ENCODE data around the gene RNF14.
"Not testable (repeated sequence)": the region's sequence is repeated elsewhere in the genome, so short reads cannot be mapped to it uniquely, and the experiment has no call there.

RNF14 gene

GRCh38 chr5:141968914-141969608, at the start of gene RNF14:
RNF14 (plus strand) TSS chr5:141969105; CDS start chr5:141973589, 4,484 bp downstream.
- Mint-ChIP-seq H3K4me1 (ENCODE audit: low read depth) (peaks cover 37% of the 10 kb centered on the region), H3K27me3 (no peaks in the 10 kb centered on the region), H3K27ac (peak within 1 kb of the TSS; percentile 89)

GRCh38 chr5:141919218-141920119, 49.4 kb upstream of the RNF14 start:
- H3K4me3 Mint-ChIP-seq, result no peak overlapping the region
- H3K27me3 Mint-ChIP-seq, result peaks cover 7% of the 10 kb centered on the region
- no peak overlapping the region for H3K27ac Mint-ChIP-seq
- H3K4me1 Mint-ChIP-seq (ENCODE audit: low read depth), result peaks cover 11% of the 10 kb centered on the region
- no peaks in the 10 kb centered on the region for H3K9me3 Mint-ChIP-seq (ENCODE audit: low read depth)
- peaks cover 2% of the 10 kb centered on the region for H3K36me3 Mint-ChIP-seq

More at GRCh38 chr5:141968914-141969608, at the start of gene RNF14:
- H3K9me3 Mint-ChIP-seq (ENCODE audit: low read depth), result no peaks in the 10 kb centered on the region
- H3K36me3 Mint-ChIP-seq, result peaks cover 2% of the 10 kb centered on the region
- peak within 1 kb of the TSS; percentile 96 for H3K4me3 Mint-ChIP-seq

- peaks cover 2% of the 10 kb centered on the region for H3K36me3 Mint-ChIP-seq
- peak overlapping the region; percentile 11 for H3K27ac Mint-ChIP-seq
- no peak overlapping the region for H3K4me3 Mint-ChIP-seq
- no peaks in the 10 kb centered on the region for H3K9me3 Mint-ChIP-seq (ENCODE audit: low read depth)
- H3K27me3 Mint-ChIP-seq, result no peaks in the 10 kb centered on the region
- H3K4me1 Mint-ChIP-seq (ENCODE audit: low read depth), result peaks cover 17% of the 10 kb centered on the region
Measured at GRCh38 chr5:141920771-141921170, 48.1 kb upstream of the RNF14 start.

- H3K4me1 Mint-ChIP-seq (ENCODE audit: low read depth), result peaks cover 28% of the 10 kb centered on the region
- not testable (repeated sequence) for H3K27me3 Mint-ChIP-seq; H3K9me3 Mint-ChIP-seq (ENCODE audit: low read depth); H3K36me3 Mint-ChIP-seq
- peak overlapping the region; percentile 94 for H3K4me3 Mint-ChIP-seq
- peak overlapping the region; percentile 91 for H3K27ac Mint-ChIP-seq
Measured at GRCh38 chr5:141922827-141923447, 46.0 kb upstream of the RNF14 start.

GRCh38 chr5:141923448-141924313, 45.2 kb upstream of the RNF14 start, which contains the start of gene DELE1:
DELE1 (plus strand) TSS chr5:141923871; CDS start chr5:141923942, 71 bp downstream.
- peaks cover 3% of the 10 kb centered on the region for H3K36me3 Mint-ChIP-seq
- H3K27ac Mint-ChIP-seq, result peak within 1 kb of the TSS; percentile 91
- H3K27me3 Mint-ChIP-seq, result no peaks in the 10 kb centered on the region
- H3K4me3 Mint-ChIP-seq, result peak within 1 kb of the TSS; percentile 94
- H3K9me3 Mint-ChIP-seq (ENCODE audit: low read depth), result no peaks in the 10 kb centered on the region
- peaks cover 28% of the 10 kb centered on the region for H3K4me1 Mint-ChIP-seq (ENCODE audit: low read depth)

- Mint-ChIP-seq H3K27me3 (no peaks in the 10 kb centered on the region), H3K4me1 (ENCODE audit: low read depth) (peaks cover 35% of the 10 kb centered on the region), H3K4me3 (no peak overlapping the region), H3K9me3 (ENCODE audit: low read depth) (no peaks in the 10 kb centered on the region), H3K27ac (no peak overlapping the region), H3K36me3 (peaks cover 12% of the 10 kb centered on the region)
Measured at GRCh38 chr5:141926434-141926833, 42.5 kb upstream of the RNF14 start.

GRCh38 chr5:141928051-141928450, 40.9 kb upstream of the RNF14 start:
- Mint-ChIP-seq H3K27ac (no peak overlapping the region), H3K4me1 (ENCODE audit: low read depth) (peaks cover 31% of the 10 kb centered on the region), H3K27me3 (no peaks in the 10 kb centered on the region), H3K36me3 (peaks cover 12% of the 10 kb centered on the region), H3K4me3 (no peak overlapping the region), H3K9me3 (ENCODE audit: low read depth) (no peaks in the 10 kb centered on the region)

GRCh38 chr5:141929398-141930058, 39.4 kb upstream of the RNF14 start:
- Mint-ChIP-seq H3K36me3 (peaks cover 10% of the 10 kb centered on the region), H3K9me3 (ENCODE audit: low read depth) (no peaks in the 10 kb centered on the region), H3K27ac (no peak overlapping the region), H3K4me3 (no peak overlapping the region), H3K4me1 (ENCODE audit: low read depth) (peaks cover 23% of the 10 kb centered on the region), H3K27me3 (no peaks in the 10 kb centered on the region)

GRCh38 chr5:141931694-141932093, 37.2 kb upstream of the RNF14 start:
- Mint-ChIP-seq H3K4me1 (ENCODE audit: low read depth) (peaks cover 12% of the 10 kb centered on the region), H3K36me3 (peaks cover 10% of the 10 kb centered on the region), H3K9me3 (ENCODE audit: low read depth) (no peaks in the 10 kb centered on the region), H3K4me3 (no peak overlapping the region), H3K27me3 (no peaks in the 10 kb centered on the region), H3K27ac (peak overlapping the region; percentile 36)

GRCh38 chr5:141933151-141933550, 35.8 kb upstream of the RNF14 start:
- H3K27ac Mint-ChIP-seq, result no peak overlapping the region
- H3K4me3 Mint-ChIP-seq, result no peak overlapping the region
- H3K9me3 Mint-ChIP-seq (ENCODE audit: low read depth), result no peaks in the 10 kb centered on the region
- peaks cover 7% of the 10 kb centered on the region for H3K4me1 Mint-ChIP-seq (ENCODE audit: low read depth)
- peaks cover 10% of the 10 kb centered on the region for H3K36me3 Mint-ChIP-seq
- no peaks in the 10 kb centered on the region for H3K27me3 Mint-ChIP-seq

- peaks cover 7% of the 10 kb centered on the region for H3K36me3 Mint-ChIP-seq
- peaks cover 4% of the 10 kb centered on the region for H3K4me1 Mint-ChIP-seq (ENCODE audit: low read depth)
- no peak overlapping the region for H3K27ac Mint-ChIP-seq
- H3K27me3 Mint-ChIP-seq, result no peaks in the 10 kb centered on the region
- no peaks in the 10 kb centered on the region for H3K9me3 Mint-ChIP-seq (ENCODE audit: low read depth)
- H3K4me3 Mint-ChIP-seq, result no peak overlapping the region
Measured at GRCh38 chr5:141934099-141934844, 34.6 kb upstream of the RNF14 start.

GRCh38 chr5:141935538-141935937, 33.4 kb upstream of the RNF14 start:
- peaks cover 7% of the 10 kb centered on the region for H3K36me3 Mint-ChIP-seq
- H3K27ac Mint-ChIP-seq, result no peak overlapping the region
- H3K9me3 Mint-ChIP-seq (ENCODE audit: low read depth), result no peaks in the 10 kb centered on the region
- H3K4me3 Mint-ChIP-seq, result no peak overlapping the region
- no peaks in the 10 kb centered on the region for H3K27me3 Mint-ChIP-seq
- H3K4me1 Mint-ChIP-seq (ENCODE audit: low read depth), result peaks cover 4% of the 10 kb centered on the region

- Mint-ChIP-seq H3K27me3 (no peaks in the 10 kb centered on the region), H3K4me3 (no peak overlapping the region), H3K9me3 (ENCODE audit: low read depth) (no peaks in the 10 kb centered on the region), H3K27ac (peak overlapping the region; percentile 54), H3K4me1 (ENCODE audit: low read depth) (peaks cover 3% of the 10 kb centered on the region), H3K36me3 (no peaks in the 10 kb centered on the region)
Measured at GRCh38 chr5:141940695-141941271, 28.1 kb upstream of the RNF14 start.

All from activated naive CD8-positive, alpha-beta T cell (primary cell).